K562 (cell line): ENCODE measurements around the gene SKIC8. TPM values are rescaled to one million over a fixed set of nuclear protein-coding genes. Genes with fewer than 3 reads are reported as not detected.

Experiments used
- ATAC-seq: fragments of 200-7000 bp; cut with Tn5 transposase; 3 replicates; pipeline ENCODE4 v1.9.1; 2020; ENCODE audit warnings: moderate library complexity
- BruUV-seq: library from RNA; stranded (reverse); fragments of 400-500 nt; replicated peaks from 2 replicates; lab custom pipeline; 2021; lab: Mats Ljungman, UMichigan
- CTCF ChIA-PET: fragments of 300-600 bp; formaldehyde crosslinking; extraction: SDS; loops from one replicate; lab custom pipeline; 2021; ENCODE audit warnings: low intra/inter-chr PET ratio; lab: Yijun Ruan, JAX
- POLR2A ChIA-PET: fragments of 300-600, 350-650 bp; sonication (Branson Sonifier 250); formaldehyde crosslinking; extraction: SDS; loops from one replicate; lab custom pipeline; 2021; ENCODE audit warnings: antibody characterized with exemption, inconsistent platforms; lab: Yijun Ruan, JAX
- DNase-seq, 4 experiments: peaks; one replicate each; pipeline versions ENCODE4 v3.0.0 to v3.0.0-alpha.2; 2011 to 2018; ENCODE audit warnings: low spot score in 3 of 4, mixed read lengths in 3 of 4; ENCODE audit errors: extremely low read depth in 1 of 4
- FAIRE-seq: peaks from 2 replicates; lab custom pipeline; 2011; peaks lifted over from hg19 to GRCh38; lab: Jason Lieb, UNC
- H2AFZ ChIP-seq: 2 replicates; pipeline ENCODE4 v1.6.0; 2011; ENCODE audit warnings: low read depth, low read length, control low read depth, inconsistent platforms
- H3K27ac ChIP-seq: fragments of 200-600 bp; 3 replicates; pipeline ENCODE4 v1.8.0; 2011; ENCODE audit warnings: low read depth, mild to moderate bottlenecking, control low read depth, inconsistent platforms, low read length, moderate library complexity, mixed read lengths; ENCODE audit errors: extremely low read depth
- H3K27me3 ChIP-seq, 2 experiments: fragments of 300-600 bp in 1 of 2; 2 replicates in 1 of 2; 3 replicates in 1 of 2; pipeline versions ENCODE4 v1.6.0 to v1.8.0; 2011; ENCODE audit warnings: inconsistent platforms in 2 of 2, low read length in 2 of 2, mild to moderate bottlenecking in 1 of 2, mixed read lengths in 1 of 2, moderate library complexity in 1 of 2; ENCODE audit not compliant: control insufficient read depth in 2 of 2, insufficient read depth in 2 of 2
- H3K36me3 ChIP-seq: fragments of 300-600 bp; 3 replicates; pipeline ENCODE4 v1.8.0; 2011; ENCODE audit warnings: mild to moderate bottlenecking, low read length, inconsistent platforms; ENCODE audit not compliant: control insufficient read depth, insufficient read depth
- H3K4me1 ChIP-seq, 2 experiments: fragments of 200-600 bp in 1 of 2; replicated peaks in 1 of 2; 2 replicates in 1 of 2; 3 replicates in 1 of 2; pipeline versions ENCODE4 v1.5.1 to v1.8.0; 2011; ENCODE audit warnings: inconsistent platforms in 2 of 2, low read length in 2 of 2, mild to moderate bottlenecking in 1 of 2, mixed read lengths in 1 of 2, moderate library complexity in 1 of 2; ENCODE audit not compliant: control insufficient read depth in 2 of 2, insufficient read depth in 2 of 2
- H3K4me2 ChIP-seq: 2 replicates; pipeline ENCODE4 v1.6.1; 2011; ENCODE audit warnings: low read length, control low read depth, inconsistent platforms, mixed read lengths; ENCODE audit not compliant: insufficient read depth
- H3K4me3 ChIP-seq: fragments of 200-600 bp; sonication (generic), shearing (Covaris generic); 2 replicates; pipeline ENCODE4 v1.5.1; 2016; ENCODE audit warnings: control low read depth, inconsistent platforms
- H3K79me2 ChIP-seq: fragments of 200-600 bp; 3 replicates; pipeline ENCODE4 v1.8.0; 2011; ENCODE audit warnings: low read length, inconsistent platforms; ENCODE audit not compliant: control insufficient read depth, insufficient read depth
- H3K9ac ChIP-seq, 2 experiments: 2 replicates each; pipeline versions ENCODE4 v1.6.0 to v1.6.1; 2011; ENCODE audit warnings: low read depth in 2 of 2, low read length in 2 of 2, control low read depth in 1 of 2, inconsistent platforms in 1 of 2, mild to moderate bottlenecking in 1 of 2, mixed read lengths in 1 of 2; ENCODE audit not compliant: insufficient read depth in 1 of 2
- H3K9me1 ChIP-seq: one replicate; pipeline ENCODE4 v1.6.0; 2011; ENCODE audit warnings: inconsistent platforms, mild to moderate bottlenecking, low read length, moderate library complexity; ENCODE audit not compliant: control insufficient read depth, insufficient read depth
- H3K9me3 ChIP-seq: replicated peaks from 2 replicates; pipeline ENCODE4 v1.5.1; 2011; ENCODE audit warnings: low read depth, low read length, inconsistent platforms; ENCODE audit not compliant: control insufficient read depth, insufficient read depth
- H4K20me1 ChIP-seq: replicated peaks from 2 replicates; pipeline ENCODE4 v1.6.1; 2011; ENCODE audit warnings: low read length, inconsistent platforms, mixed read lengths; ENCODE audit not compliant: control insufficient read depth, insufficient read depth
- ARID1B ChIP-seq: fragments of 450-650 bp; IDR thresholded peaks from 2 replicates; pipeline ENCODE4 v1.6.1; 2016; ENCODE audit warnings: antibody characterized with exemption, mild to moderate bottlenecking, inconsistent platforms
- GATAD2A ChIP-seq: fragments of 450-650 bp; IDR thresholded peaks from 2 replicates; pipeline ENCODE4 v1.6.1; 2017
- NR1H2 ChIP-seq: sonication (generic); formaldehyde crosslinking; IDR thresholded peaks from 2 replicates; pipeline ENCODE4 v1.4.0; 2020; ENCODE audit warnings: mild to moderate bottlenecking, missing genetic modification reagents
- PATZ1 ChIP-seq: fragments of 250-450 bp; sonication (Bioruptor Pico); IDR thresholded peaks from 2 replicates; pipeline ENCODE4 v1.5.0; 2020; ENCODE audit warnings: mild to moderate bottlenecking, borderline replicate concordance
- POLR3A ChIP-seq: IDR thresholded peaks from 2 replicates; pipeline ENCODE4 v1.6.1; 2011; ENCODE audit warnings: borderline replicate concordance, mild to moderate bottlenecking, moderate library complexity; ENCODE audit not compliant: insufficient read length, insufficient read depth; ENCODE audit errors: extremely low read depth
- PYGO2 ChIP-seq: fragments of 450-650 bp; IDR thresholded peaks from 2 replicates; pipeline ENCODE4 v1.6.1; 2016; ENCODE audit warnings: mild to moderate bottlenecking, missing genetic modification characterization, moderate library complexity, missing compliant biosample characterization
- RUNX1 ChIP-seq: sonication (generic); IDR thresholded peaks from 2 replicates; pipeline ENCODE4 v1.6.1; 2016; ENCODE audit warnings: antibody characterized with exemption, low read depth
- SIX5 ChIP-seq, 2 experiments: IDR thresholded peaks; 2 replicates each; pipeline ENCODE4 v1.6.1; 2011; ENCODE audit warnings: low read length in 2 of 2, borderline replicate concordance in 1 of 2, low read depth in 1 of 2, mild to moderate bottlenecking in 1 of 2, moderate library complexity in 1 of 2; ENCODE audit not compliant: insufficient read depth in 1 of 2
- SP1 ChIP-seq: sonication (generic); formaldehyde crosslinking; IDR thresholded peaks from 2 replicates; pipeline ENCODE4 v1.8.1; 2022; ENCODE audit warnings: mild to moderate bottlenecking, missing genetic modification reagents
- SRSF7 ChIP-seq: fragments of 200-400 bp; formaldehyde crosslinking; optimal IDR thresholded peaks from 2 replicates; pipeline ENCODE3; 2017; ENCODE audit warnings: mild to moderate bottlenecking, low read depth, low read length
- SRSF9 ChIP-seq: fragments of 200-400 bp; formaldehyde crosslinking; IDR thresholded peaks from 2 replicates; pipeline ENCODE4 v1.6.1; 2017; ENCODE audit warnings: low read depth, low read length, borderline replicate concordance
- TEAD2 ChIP-seq: fragments of 450-650 bp; IDR thresholded peaks from 2 replicates; pipeline ENCODE4 v1.6.1; 2016; ENCODE audit warnings: missing genetic modification characterization, control low read depth, missing compliant biosample characterization
- U2AF2 ChIP-seq: fragments of 200-400 bp; formaldehyde crosslinking; optimal IDR thresholded peaks from 2 replicates; pipeline ENCODE3; 2017; ENCODE audit warnings: low read depth, mild to moderate bottlenecking, low read length
- ZNF224 ChIP-seq: sonication (generic); formaldehyde crosslinking; IDR thresholded peaks from 2 replicates; pipeline ENCODE4 v1.8.0; 2022; ENCODE audit warnings: mild to moderate bottlenecking, missing genetic modification reagents
- ZNF830 ChIP-seq: fragments of 250-450 bp; sonication (Bioruptor Pico); IDR thresholded peaks from 2 replicates; pipeline ENCODE4 v1.5.0; 2021; ENCODE audit warnings: mild to moderate bottlenecking
- ZSCAN29 ChIP-seq: fragments of 450-650 bp; IDR thresholded peaks from 2 replicates; pipeline ENCODE4 v1.6.1; 2017
- WGBS: fragments of 100-300 bp; shearing (Covaris generic); methylation state at CpG from one replicate; pipeline ENCODE4 v1.1.6; 2016; ENCODE audit warnings: low coverage, mixed read lengths; ENCODE audit not compliant: insufficient coverage; ENCODE audit errors: missing lambda C conversion rate; 5-methylcytosine and 5-hydroxymethylcytosine counted together
- in situ Hi-C: fragments of 300-500 bp; cut with MboI; formaldehyde crosslinking; loops from 4 replicates; pipeline ENCODE4 v1.15.0; 2018; ENCODE audit warnings: inconsistent platforms, mixed read lengths
- intact Hi-C: fragments of 100-400 bp; cut with micrococcal nuclease; formaldehyde crosslinking; loops from 2 replicates; pipeline ENCODE4 v1.14.2; 2022
- polyA plus RNA-seq, 8 experiments: library from polyadenylated mRNA; depleted of rRNA in 4 of 8; stranded (reverse) in 5 of 8; unstranded in 3 of 8; fragments of >200 nt; fragmentation: Nextera tagmentation in 2 of 8; fragmentation: Illumina TruSeq in 1 of 8; extraction: Ambion mirVana in 2 of 8; extraction: Trizol in 1 of 8; gene quantifications; 2 replicates each; pipeline versions ENCODE4 v1.2.1 to v1.2.3, GENCODE V29; 2011 to 2014; ENCODE audit warnings: inconsistent platforms in 1 of 8, missing spikeins in 1 of 8
- total RNA-seq, 7 experiments: library from RNA; depleted of rRNA in 6 of 7; stranded (reverse); fragments of >200 nt in 6 of 7; fragmentation: Illumina TruSeq in 2 of 7; extraction: Trizol in 2 of 7; gene quantifications; 2 replicates each; pipeline versions ENCODE4 v1.2.1 to v1.2.3, GENCODE V29; 2011 to 2021; ENCODE audit warnings: low replicate concordance in 1 of 7

Gene SKIC8
- total and polyA plus RNA-seq, 9 of the 15 experiments (the other 6 are each of a cell fraction or from before 2014, with no cell fraction given): 79.5 to 389 (median 146) TPM

- Histone ChIP-seq H3K9me3 (no peaks in the 10 kb centered on the region), H3K27ac (no peak overlapping the region), H3K27me3 (no peaks in the 10 kb centered on the region), H4K20me1 (no peaks in the 10 kb centered on the region), H3K4me1 (peaks cover 15 to 22% of the 10 kb centered on the region in 2 experiments; a peak in 4 of 5 replicates), H3K9ac (peak overlapping the region in 1 of 2 experiments; percentile 8; a peak in 1 of 4 replicates), H2AFZ (no peak overlapping the region), H3K4me2 (no peak overlapping the region), H3K4me3 (no peak overlapping the region), H3K9me1 (peaks cover 7% of the 10 kb centered on the region), H3K36me3 (no peaks in the 10 kb centered on the region), H3K79me2 (no peaks in the 10 kb centered on the region)
- POLR2A ChIA-PET: interaction anchor here (0.6 to 2.3 kb wide), 3 partner anchors 10 to 52 kb away, joined by 3 to 12 read pairs (median 4); partner anchors contain the start of gene SKIC8
- DNase-seq (no peak), ATAC-seq (no peak), FAIRE-seq (no peak)
- 55% methylated on average over 3 of the region's 4 CpGs for WGBS
- TF ChIP-seq POLR3A (no peak), ZSCAN29 (no peak), ZNF224 (CRISPR knock-in tag) (no peak), ZNF830 (CRISPR knock-in tag) (no peak), NR1H2 (CRISPR knock-in tag) (no peak), RUNX1 (no peak)
- in situ Hi-C loops (loop anchor here (5.0 to 10.0 kb wide), 3 partner anchors 105 to 402 kb away; no protein-coding TSS in a partner anchor), intact Hi-C loops (no loop called here)
- BruUV-seq: no TSS peak
- CTCF ChIA-PET: no interaction called here
Measured at GRCh38 chr15:78312536-78312935, 13.1 kb upstream of the SKIC8 start.

- Histone ChIP-seq H3K9me3 (no peaks in the 10 kb centered on the region), H2AFZ (no peak overlapping the region), H3K9ac (no peak overlapping the region), H3K27me3 (no peaks in the 10 kb centered on the region), H3K36me3 (no peaks in the 10 kb centered on the region), H3K4me1 (peaks cover 18 to 22% of the 10 kb centered on the region in 2 experiments; a peak in 4 of 5 replicates), H3K9me1 (peaks cover under 1% of the 10 kb centered on the region), H3K27ac (no peak overlapping the region), H4K20me1 (no peaks in the 10 kb centered on the region), H3K4me2 (no peak overlapping the region), H3K79me2 (no peaks in the 10 kb centered on the region), H3K4me3 (no peak overlapping the region)
- intact Hi-C loops (no loop called here), in situ Hi-C loops (loop anchor here (5.0 to 10.0 kb wide), 3 partner anchors 106 to 404 kb away; no protein-coding TSS in a partner anchor)
- no peak for FAIRE-seq
- DNase-seq: no peak
- ChIA-PET CTCF (no interaction called here), POLR2A (interaction anchor here (0.6 to 2.3 kb wide), 6 partner anchors 8 to 111 kb away, joined by 3 to 12 read pairs (median 4); partner anchors contain the start of gene SKIC8)
- ATAC-seq: no peak
- 27% methylated on average over 3 of the region's 3 CpGs for WGBS
- BruUV-seq: no TSS peak
- TF ChIP-seq U2AF2: no peak
- no peak for TF ChIP-seq TEAD2
- TF ChIP-seq SP1 (CRISPR knock-in tag): no peak
- no peak for TF ChIP-seq SIX5 (IDR thresholded peaks at IDR 0.05; ENCODE audit: borderline replicate concordance in 1 of 2, insufficient read depth in 1 of 2, low read depth in 1 of 2, low read length in 2 of 2)
- TF ChIP-seq PYGO2: no peak
- no peak for TF ChIP-seq GATAD2A
- no peak for TF ChIP-seq SRSF9
- no peak for TF ChIP-seq SRSF7
- TF ChIP-seq PATZ1: no peak
- TF ChIP-seq ARID1B: no peak
Measured at GRCh38 chr15:78311292-78311691, 11.9 kb upstream of the SKIC8 start.
